Nephron progenitor cell (in vitro differentiated cells): ENCODE measurements around the gene CORO2A.
"Not testable (repeated sequence)": the region's sequence is repeated elsewhere in the genome, so short reads cannot be mapped to it uniquely, and the experiment has no call there.

ENCODE experiments used
- DNase-seq: peaks from one replicate; pipeline ENCODE4 v3.0.0; 2021
- H3K27ac Mint-ChIP-seq: 2 replicates; pipeline ENCODE4 v1.8.0; 2021; ENCODE audit warnings: mild to moderate bottlenecking, moderate library complexity, mixed read lengths
- H3K27me3 Mint-ChIP-seq: 2 replicates; pipeline ENCODE4 v1.8.0; 2021; ENCODE audit warnings: mild to moderate bottlenecking, low read depth, mixed read lengths; ENCODE audit not compliant: poor library complexity
- H3K36me3 Mint-ChIP-seq: 2 replicates; pipeline ENCODE4 v1.8.0; 2021; ENCODE audit warnings: low read depth, mixed read lengths
- H3K4me1 Mint-ChIP-seq: 2 replicates; pipeline ENCODE4 v1.8.0; 2021; ENCODE audit warnings: mixed read lengths
- H3K4me3 Mint-ChIP-seq: 2 replicates; pipeline ENCODE4 v1.8.0; 2021; ENCODE audit warnings: mild to moderate bottlenecking, moderate library complexity, mixed read lengths
- H3K9me3 Mint-ChIP-seq: 2 replicates; pipeline ENCODE4 v1.8.0; 2021; ENCODE audit warnings: mild to moderate bottlenecking, moderate library complexity, mixed read lengths
- CTCF ChIP-seq: fragments of 200-600 bp; sonication (generic); IDR thresholded peaks from 2 replicates; pipeline ENCODE4 v1.5.0; 2021; ENCODE audit warnings: antibody characterized with exemption

CORO2A gene

GRCh38 chr9:98081477-98082219 lies 110.8 kb downstream of the CORO2A start:
- Mint-ChIP-seq H3K4me1 (peaks cover 10% of the 10 kb centered on the region), H3K36me3 (peaks cover 24% of the 10 kb centered on the region), H3K4me3 (no peak overlapping the region), H3K27ac (no peak overlapping the region), H3K27me3 (peaks cover 1% of the 10 kb centered on the region), H3K9me3 (no peaks in the 10 kb centered on the region)
- no peak for TF ChIP-seq CTCF
- DNase-seq: no peak

DNA sequence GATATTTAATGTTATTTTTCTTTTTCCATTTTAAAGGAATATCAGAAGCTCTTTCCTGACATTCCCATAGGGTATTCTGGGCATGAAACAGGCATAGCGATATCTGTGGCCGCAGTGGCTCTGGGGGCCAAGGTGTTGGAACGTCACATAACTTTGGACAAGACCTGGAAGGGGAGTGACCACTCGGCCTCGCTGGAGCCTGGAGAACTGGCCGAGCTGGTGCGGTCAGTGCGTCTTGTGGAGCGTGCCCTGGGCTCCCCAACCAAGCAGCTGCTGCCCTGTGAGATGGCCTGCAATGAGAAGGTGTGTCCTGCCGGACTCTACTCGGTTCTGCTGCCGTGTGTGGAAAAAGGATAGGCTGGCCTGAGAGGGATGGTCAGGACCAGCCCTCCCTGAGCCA lies 111.7 kb downstream of the CORO2A start:
- Mint-ChIP-seq H3K27me3 (no peaks in the 10 kb centered on the region), H3K4me1 (peaks cover 3% of the 10 kb centered on the region), H3K36me3 (peaks cover 21% of the 10 kb centered on the region), H3K27ac (no peak overlapping the region), H3K4me3 (no peak overlapping the region), H3K9me3 (no peaks in the 10 kb centered on the region)
- TF ChIP-seq CTCF: no peak
- no peak for DNase-seq

DNA sequence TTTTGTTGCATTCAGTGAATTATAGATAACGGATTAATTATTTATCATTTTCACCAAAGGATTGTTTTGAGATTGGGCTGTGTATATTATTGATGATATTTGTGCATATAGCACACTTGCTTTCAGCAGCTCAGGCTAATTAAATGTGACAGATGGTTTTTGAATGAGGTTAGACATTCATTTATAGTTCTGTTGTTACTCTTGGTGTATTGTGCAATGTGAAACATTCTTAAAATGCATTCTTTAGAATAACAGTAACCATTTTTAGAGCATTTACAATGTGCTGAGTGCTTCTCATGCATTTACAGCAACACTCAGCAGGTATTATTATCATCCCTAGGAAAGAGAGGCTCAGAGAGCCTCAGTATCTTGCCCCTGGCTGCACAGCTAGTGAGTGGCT lies 112.1 kb downstream of the CORO2A start:
- no peak for TF ChIP-seq CTCF
- Mint-ChIP-seq H3K27ac (no peak overlapping the region), H3K4me3 (no peak overlapping the region), H3K27me3 (no peaks in the 10 kb centered on the region), H3K36me3 (peaks cover 21% of the 10 kb centered on the region), H3K9me3 (no peaks in the 10 kb centered on the region), H3K4me1 (peaks cover 4% of the 10 kb centered on the region)
- DNase-seq: no peak

- no peak for TF ChIP-seq CTCF
- Mint-ChIP-seq H3K4me3 (no peak overlapping the region), H3K36me3 (peaks cover 19% of the 10 kb centered on the region), H3K9me3 (no peaks in the 10 kb centered on the region), H3K4me1 (peaks cover 14% of the 10 kb centered on the region), H3K27ac (peak overlapping the region; percentile 29), H3K27me3 (no peaks in the 10 kb centered on the region)
- DNase-seq: no peak
These were observed 113.5 kb downstream of the CORO2A start for GRCh38 chr9:98078895-98079294.

DNA sequence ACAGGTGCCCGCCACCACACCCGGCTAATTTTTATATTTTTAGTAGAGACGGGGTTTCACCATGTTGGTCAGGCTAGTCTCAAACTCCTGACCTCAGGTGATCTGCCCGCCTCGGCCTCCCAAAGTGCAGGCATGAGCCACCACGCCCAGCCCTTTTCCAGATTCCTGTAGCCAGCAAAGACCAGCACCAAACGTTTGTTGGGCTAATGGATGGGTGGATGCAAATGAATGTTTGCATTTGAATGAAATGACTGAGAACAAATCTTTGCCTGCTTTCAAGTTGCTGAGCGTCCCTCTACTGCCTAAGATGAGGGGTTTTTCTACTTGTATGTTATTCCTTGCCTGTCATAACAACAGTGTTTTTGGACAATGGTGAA lies 115.9 kb downstream of the CORO2A start:
- H3K4me1 Mint-ChIP-seq: peaks cover 14% of the 10 kb centered on the region
- not testable (repeated sequence) for H3K9me3 Mint-ChIP-seq, H3K4me3 Mint-ChIP-seq, DNase-seq, H3K27me3 Mint-ChIP-seq, H3K27ac Mint-ChIP-seq
- H3K36me3 Mint-ChIP-seq: peaks cover 12% of the 10 kb centered on the region

DNA sequence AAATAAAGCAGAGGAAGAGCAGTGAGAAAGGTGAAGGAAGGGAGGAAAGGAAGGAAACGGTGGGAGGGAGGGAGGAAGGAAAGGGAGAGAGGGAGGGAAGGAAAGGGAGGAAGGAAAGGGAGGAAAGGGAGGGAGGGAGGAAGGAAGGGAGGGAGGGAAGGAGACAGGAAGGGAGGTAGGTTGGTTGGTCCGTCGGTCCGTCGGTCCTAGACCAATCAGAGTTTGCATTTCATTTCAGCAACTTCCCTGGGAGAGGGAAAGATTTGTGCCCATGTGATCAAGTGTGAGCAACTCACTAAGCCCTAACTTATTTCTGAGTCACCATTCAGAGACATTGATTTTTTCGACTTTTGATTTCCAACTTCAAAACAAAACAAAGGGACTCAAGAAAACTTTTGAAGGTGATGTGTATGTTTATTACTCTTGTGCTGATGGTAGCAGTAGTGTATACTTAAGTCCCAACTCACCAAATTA lies 117.1 kb downstream of the CORO2A start:
- H3K27me3 Mint-ChIP-seq: no peaks in the 10 kb centered on the region
- no peak for TF ChIP-seq CTCF
- no peak for DNase-seq
- no peaks in the 10 kb centered on the region for H3K9me3 Mint-ChIP-seq
- peaks cover 12% of the 10 kb centered on the region for H3K36me3 Mint-ChIP-seq
- H3K4me3 Mint-ChIP-seq: no peak overlapping the region
- peaks cover 14% of the 10 kb centered on the region for H3K4me1 Mint-ChIP-seq
- no peak overlapping the region for H3K27ac Mint-ChIP-seq
